Uterus (tissue), 2 donors: ENCODE data around the gene MOB3A.
A peak's percentile ranks its signal among the peaks of the same experiment; 100 is the strongest.

Experiments
- CTCF ChIP-seq, 4 experiments: fragments of 200-600 bp in 2 of 4; fragments of 450-650 bp in 2 of 4; sonication (generic) in 2 of 4; IDR thresholded peaks; one replicate each; pipeline ENCODE4 v1.5.1; 2016 to 2019; ENCODE audit warnings: antibody characterized with exemption in 4 of 4, mild to moderate bottlenecking in 2 of 4, moderate library complexity in 1 of 4
- POLR2A ChIP-seq, 2 donors: fragments of 450-650 bp; IDR thresholded peaks; one replicate each; pipeline ENCODE4 v1.6.1; 2016; ENCODE audit warnings: antibody characterized with exemption in 2 of 2, mild to moderate bottlenecking in 1 of 2, moderate library complexity in 1 of 2

DNA sequence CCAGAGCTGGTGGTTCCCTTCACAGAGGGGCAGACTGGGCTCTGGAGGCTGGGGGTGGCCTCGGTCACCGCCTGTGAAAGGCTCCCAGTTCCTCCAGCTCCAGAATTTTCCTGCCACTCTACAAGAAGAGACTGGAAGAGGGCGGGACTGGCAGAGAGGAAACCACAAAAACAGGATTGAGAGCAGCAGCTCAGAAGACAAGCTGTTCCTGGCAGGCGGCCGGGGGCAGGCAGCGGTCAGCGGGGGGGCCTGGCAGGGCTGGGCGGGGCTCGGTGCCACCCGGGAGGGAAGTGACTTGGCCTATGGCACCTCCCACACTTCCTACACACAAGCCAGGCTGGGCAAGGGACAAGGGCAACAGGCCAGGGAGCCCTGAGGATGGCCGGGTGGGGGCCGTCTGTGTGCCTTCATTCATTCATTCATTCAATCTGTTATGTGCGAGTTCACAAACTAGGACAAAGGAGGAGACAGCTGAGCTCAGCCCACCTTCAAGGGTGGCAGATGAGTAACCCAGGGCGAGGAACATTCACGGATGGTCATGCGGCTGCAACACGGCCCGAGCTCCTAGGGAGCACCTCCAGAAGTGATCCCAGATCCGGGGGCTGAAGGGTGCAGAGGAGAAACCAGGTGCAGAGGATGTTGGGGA is 63.7 kb downstream of the MOB3A start:
- TF ChIP-seq POLR2A (IDR thresholded peaks at IDR 0.05): peak; percentile 33 to 60
- TF ChIP-seq CTCF (IDR thresholded peaks at IDR 0.05): no peak
